ENCODE results near the gene SLC44A2. TPM values are rescaled to one million over a fixed set of nuclear protein-coding genes. Genes with fewer than 3 reads are reported as not detected.

The SLC44A2 gene
- total and polyA plus RNA-seq, 10 of the 15 experiments (the other 5 are each of a cell fraction or from before 2014, with no cell fraction given) = 3.0 to 51.3 (median 26.8) TPM

DNA sequence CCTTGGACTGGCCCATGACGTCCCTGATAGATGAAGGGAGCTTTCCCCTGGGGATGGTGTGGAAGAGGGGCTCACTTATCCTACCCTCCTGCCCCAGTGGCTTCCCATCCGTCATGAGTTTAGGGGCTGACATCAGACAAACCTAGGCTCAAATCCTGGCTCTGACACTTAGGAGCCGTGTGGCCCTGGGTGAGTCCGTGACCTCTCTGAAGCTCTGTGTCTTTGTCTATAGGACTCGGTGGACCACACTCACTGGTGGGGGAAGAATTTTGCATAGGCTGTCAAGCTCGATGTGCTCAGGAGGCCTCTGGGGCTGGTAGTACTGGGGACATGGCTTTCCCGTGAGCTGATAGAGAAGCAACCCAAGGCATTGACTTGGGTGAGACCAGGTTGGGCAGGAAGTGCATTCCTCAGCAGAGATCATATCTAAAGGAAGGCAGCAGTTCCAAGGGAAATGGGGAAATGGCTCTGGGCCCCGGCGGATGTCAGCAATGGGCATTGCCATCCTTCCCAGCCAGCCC, 20.8 kb upstream of the SLC44A2 start (continued):
- TF ChIP-seq RFX5 (IDR thresholded peaks at IDR 0.05; ENCODE audit: low read depth, low read length) (no peak), ATF7 (IDR thresholded peaks at IDR 0.05; ENCODE audit: low read depth) (no peak; the same call in 1 of the 2 replicates), ZNF592 (IDR thresholded peaks at IDR 0.05) (no peak), RCOR1 (conservative IDR thresholded peaks at IDR 0.05; ENCODE audit: low read depth, low read length) (no peak), RELA (IDR thresholded peaks at IDR 0.05; ENCODE audit: borderline replicate concordance, partially characterized antibody) (no peak), GATAD2B (conservative IDR thresholded peaks at IDR 0.05; ENCODE audit: low read depth) (0 out of 2 replicates have a peak, but pooled peaks have one; percentile 33), RAD51 (IDR thresholded peaks at IDR 0.05) (no peak), GABPA (IDR thresholded peaks at IDR 0.05; ENCODE audit: low read depth) (no peak), TCF7 (IDR thresholded peaks at IDR 0.05; ENCODE audit: borderline replicate concordance) (no peak), ZSCAN29 (IDR thresholded peaks at IDR 0.05) (0 out of 2 replicates have a peak, but pooled peaks have one; percentile 14), LARP7 (IDR thresholded peaks at IDR 0.05) (peak; percentile 31; the same call in 1 of the 2 replicates), IKZF2 (IDR thresholded peaks at IDR 0.05) (no peak; a peak in 1 of 4 replicates), POLR2AphosphoS2 (IDR thresholded peaks at IDR 0.05; ENCODE audit: low read depth, low read length) (no peak), PAX8 (IDR thresholded peaks at IDR 0.05) (no peak), YBX1 (IDR thresholded peaks at IDR 0.05) (no peak), KDM1A (IDR thresholded peaks at IDR 0.05; ENCODE audit: borderline replicate concordance) (no peak), NBN (IDR thresholded peaks at IDR 0.05) (no peak), CREM (IDR thresholded peaks at IDR 0.05; ENCODE audit: low read depth) (no peak), CBFB (IDR thresholded peaks at IDR 0.05; ENCODE audit: low read depth) (no peak), ZNF207 (IDR thresholded peaks at IDR 0.05; ENCODE audit: borderline replicate concordance) (no peak), SMARCA5 (IDR thresholded peaks at IDR 0.05) (peak; percentile 63; the same call in 1 of the 2 replicates)
- TF ChIP-seq, protein P1, sequence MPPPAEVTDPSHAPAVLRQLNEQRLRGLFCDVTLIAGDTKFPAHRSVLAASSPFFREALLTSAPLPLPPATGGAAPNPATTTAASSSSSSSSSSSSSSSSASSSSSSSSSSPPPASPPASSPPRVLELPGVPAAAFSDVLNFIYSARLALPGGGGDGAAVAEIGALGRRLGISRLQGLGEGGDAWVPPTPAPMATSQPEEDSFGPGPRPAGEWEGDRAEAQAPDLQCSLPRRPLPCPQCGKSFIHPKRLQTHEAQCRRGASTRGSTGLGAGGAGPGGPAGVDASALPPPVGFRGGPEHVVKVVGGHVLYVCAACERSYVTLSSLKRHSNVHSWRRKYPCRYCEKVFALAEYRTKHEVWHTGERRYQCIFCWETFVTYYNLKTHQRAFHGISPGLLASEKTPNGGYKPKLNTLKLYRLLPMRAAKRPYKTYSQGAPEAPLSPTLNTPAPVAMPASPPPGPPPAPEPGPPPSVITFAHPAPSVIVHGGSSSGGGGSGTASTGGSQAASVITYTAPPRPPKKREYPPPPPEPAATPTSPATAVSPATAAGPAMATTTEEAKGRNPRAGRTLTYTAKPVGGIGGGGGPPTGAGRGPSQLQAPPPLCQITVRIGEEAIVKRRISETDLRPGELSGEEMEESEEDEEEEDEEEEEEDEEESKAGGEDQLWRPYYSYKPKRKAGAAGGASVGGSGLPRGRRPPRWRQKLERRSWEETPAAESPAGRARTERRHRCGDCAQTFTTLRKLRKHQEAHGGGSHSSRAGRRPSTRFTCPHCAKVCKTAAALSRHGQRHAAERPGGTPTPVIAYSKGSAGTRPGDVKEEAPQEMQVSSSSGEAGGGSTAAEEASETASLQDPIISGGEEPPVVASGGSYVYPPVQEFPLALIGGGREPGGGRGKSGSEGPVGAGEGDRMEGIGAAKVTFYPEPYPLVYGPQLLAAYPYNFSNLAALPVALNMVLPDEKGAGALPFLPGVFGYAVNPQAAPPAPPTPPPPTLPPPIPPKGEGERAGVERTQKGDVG (CRISPR knock-in tag; IDR thresholded peaks at IDR 0.05) = no peak
- TF ChIP-seq, protein P2, sequence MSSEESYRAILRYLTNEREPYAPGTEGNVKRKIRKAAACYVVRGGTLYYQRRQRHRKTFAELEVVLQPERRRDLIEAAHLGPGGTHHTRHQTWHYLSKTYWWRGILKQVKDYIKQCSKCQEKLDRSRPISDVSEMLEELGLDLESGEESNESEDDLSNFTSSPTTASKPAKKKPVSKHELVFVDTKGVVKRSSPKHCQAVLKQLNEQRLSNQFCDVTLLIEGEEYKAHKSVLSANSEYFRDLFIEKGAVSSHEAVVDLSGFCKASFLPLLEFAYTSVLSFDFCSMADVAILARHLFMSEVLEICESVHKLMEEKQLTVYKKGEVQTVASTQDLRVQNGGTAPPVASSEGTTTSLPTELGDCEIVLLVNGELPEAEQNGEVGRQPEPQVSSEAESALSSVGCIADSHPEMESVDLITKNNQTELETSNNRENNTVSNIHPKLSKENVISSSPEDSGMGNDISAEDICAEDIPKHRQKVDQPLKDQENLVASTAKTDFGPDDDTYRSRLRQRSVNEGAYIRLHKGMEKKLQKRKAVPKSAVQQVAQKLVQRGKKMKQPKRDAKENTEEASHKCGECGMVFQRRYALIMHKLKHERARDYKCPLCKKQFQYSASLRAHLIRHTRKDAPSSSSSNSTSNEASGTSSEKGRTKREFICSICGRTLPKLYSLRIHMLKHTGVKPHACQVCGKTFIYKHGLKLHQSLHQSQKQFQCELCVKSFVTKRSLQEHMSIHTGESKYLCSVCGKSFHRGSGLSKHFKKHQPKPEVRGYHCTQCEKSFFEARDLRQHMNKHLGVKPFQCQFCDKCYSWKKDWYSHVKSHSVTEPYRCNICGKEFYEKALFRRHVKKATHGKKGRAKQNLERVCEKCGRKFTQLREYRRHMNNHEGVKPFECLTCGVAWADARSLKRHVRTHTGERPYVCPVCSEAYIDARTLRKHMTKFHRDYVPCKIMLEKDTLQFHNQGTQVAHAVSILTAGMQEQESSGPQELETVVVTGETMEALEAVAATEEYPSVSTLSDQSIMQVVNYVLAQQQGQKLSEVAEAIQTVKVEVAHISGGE (CRISPR knock-in tag; IDR thresholded peaks at IDR 0.05) = no peak
